Ascending aorta (tissue), 2 donors: ENCODE data around the gene OR4D9. TPM values are rescaled to one million over a fixed set of nuclear protein-coding genes. Genes with fewer than 3 reads are reported as not detected.
"Not testable (repeated sequence)": the region's sequence is repeated elsewhere in the genome, so short reads cannot be mapped to it uniquely, and the experiment has no call there.

ENCODE experiments used
- DNase-seq, 2 donors: peaks; one replicate each; pipeline ENCODE4 v3.0.0-alpha.2; 2019; ENCODE audit warnings: low spot score in 2 of 2
- H3K27ac ChIP-seq, 2 donors: fragments of 200-600 bp; sonication (generic); one replicate each; pipeline ENCODE4 v1.5.1; 2016 to 2017; ENCODE audit warnings: mild to moderate bottlenecking in 1 of 2
- H3K27me3 ChIP-seq: fragments of 200-600 bp; sonication (generic); one replicate; pipeline ENCODE4 v1.5.1; 2017
- H3K36me3 ChIP-seq, 2 donors: fragments of 200-600 bp; sonication (generic); one replicate each; pipeline ENCODE4 v1.5.1; 2016
- H3K4me1 ChIP-seq, 2 donors: fragments of 200-600 bp; sonication (generic); one replicate each; pipeline ENCODE4 v1.5.1; 2016 to 2017; ENCODE audit warnings: mild to moderate bottlenecking in 1 of 2
- H3K4me3 ChIP-seq, 2 donors: fragments of 200-600 bp; sonication (generic); one replicate each; pipeline ENCODE4 v1.5.1; 2016 to 2017; ENCODE audit warnings: mild to moderate bottlenecking in 1 of 2
- H3K9me3 ChIP-seq, 2 donors: fragments of 200-600 bp; sonication (generic); one replicate each; pipeline ENCODE4 v1.5.1; 2016
- CTCF ChIP-seq, 3 experiments: fragments of 200-600 bp in 2 of 3; fragments of 450-650 bp in 1 of 3; sonication (generic) in 2 of 3; IDR thresholded peaks; one replicate each; pipeline ENCODE4 v1.5.1; 2016 to 2019; ENCODE audit warnings: antibody characterized with exemption in 3 of 3, mild to moderate bottlenecking in 1 of 3, moderate library complexity in 1 of 3
- intact Hi-C: fragments of 100-400 bp; cut with DNase I; formaldehyde crosslinking; loops from one replicate; pipeline ENCODE4 v1.15.1; 2023
- total RNA-seq: library from RNA; depleted of rRNA; stranded (reverse); fragments of >200 nt; gene quantifications from one replicate; pipeline ENCODE4 v1.1.0, GENCODE V29; 2016

Gene OR4D9
- total RNA-seq, 1 donor from 2014 or later: not detected

- DNase-seq: no peak
- Histone ChIP-seq H3K27me3 (no peaks in the 10 kb centered on the region), H3K4me1 (no peaks in the 10 kb centered on the region), H3K36me3 (no peaks in the 10 kb centered on the region), H3K4me3 (no peak overlapping the region), H3K9me3 (no peaks in the 10 kb centered on the region), H3K27ac (no peak overlapping the region)
- TF ChIP-seq CTCF (IDR thresholded peaks at IDR 0.05): no peak
- intact Hi-C loops: no loop called here
These were observed 31.0 kb upstream of the OR4D9 start for GRCh38 chr11:59480359-59480758.

GRCh38 chr11:59501931-59502330, 9.4 kb upstream of the OR4D9 start:
- Histone ChIP-seq H3K27me3 (no peaks in the 10 kb centered on the region), H3K4me3 (no peak overlapping the region), H3K27ac (no peak overlapping the region), H3K9me3 (no peaks in the 10 kb centered on the region), H3K36me3 (no peaks in the 10 kb centered on the region), H3K4me1 (no peaks in the 10 kb centered on the region)
- intact Hi-C loops: no loop called here
- no peak for DNase-seq
- no peak for TF ChIP-seq CTCF (IDR thresholded peaks at IDR 0.05)

GRCh38 chr11:59503276-59503675, 8.1 kb upstream of the OR4D9 start, which contains the start of gene OR4D11:
Gene OR4D11 (plus strand): TSS chr11:59503576. CDS start chr11:59503576, 0 bp downstream.
- Histone ChIP-seq H3K36me3 (no peaks in the 10 kb centered on the region), H3K4me3 (no peak within 1 kb of the TSS), H3K9me3 (no peaks in the 10 kb centered on the region), H3K4me1 (no peaks in the 10 kb centered on the region), H3K27ac (no peak within 1 kb of the TSS), H3K27me3 (no peaks in the 10 kb centered on the region)
- intact Hi-C loops: no loop called here
- no peak for DNase-seq
- TF ChIP-seq CTCF (IDR thresholded peaks at IDR 0.05): no peak

- no peaks in the 10 kb centered on the region for H3K36me3 ChIP-seq
- no peaks in the 10 kb centered on the region for H3K27me3 ChIP-seq
- H3K9me3 ChIP-seq: no peaks in the 10 kb centered on the region
- intact Hi-C loops: no loop called here
- H3K4me1 ChIP-seq: no peaks in the 10 kb centered on the region
- no peak overlapping the region for H3K27ac ChIP-seq
- no peak for DNase-seq
- no peak for TF ChIP-seq CTCF (IDR thresholded peaks at IDR 0.05)
- H3K4me3 ChIP-seq: no peak overlapping the region
These were observed 336 bp downstream of the OR4D9 start for GRCh38 chr11:59511675-59512074.

GRCh38 chr11:59520139-59520538, 8.8 kb downstream of the OR4D9 start:
- intact Hi-C loops, H3K9me3 ChIP-seq, H3K36me3 ChIP-seq, H3K27me3 ChIP-seq, H3K4me1 ChIP-seq, H3K4me3 ChIP-seq, DNase-seq, H3K27ac ChIP-seq: not testable (repeated sequence)

- Histone ChIP-seq H3K27me3 (no peaks in the 10 kb centered on the region), H3K4me3 (no peak overlapping the region), H3K36me3 (no peaks in the 10 kb centered on the region), H3K27ac (no peak overlapping the region), H3K9me3 (no peaks in the 10 kb centered on the region), H3K4me1 (no peaks in the 10 kb centered on the region)
- intact Hi-C loops: no loop called here
- no peak for DNase-seq
- TF ChIP-seq CTCF (IDR thresholded peaks at IDR 0.05): no peak
These were observed 9.4 kb downstream of the OR4D9 start for GRCh38 chr11:59520741-59521140.
